ENCODE results near the gene MPPE1. TPM values are rescaled to one million over a fixed set of nuclear protein-coding genes. Genes with fewer than 3 reads are reported as not detected.

Gene MPPE1, protein sequence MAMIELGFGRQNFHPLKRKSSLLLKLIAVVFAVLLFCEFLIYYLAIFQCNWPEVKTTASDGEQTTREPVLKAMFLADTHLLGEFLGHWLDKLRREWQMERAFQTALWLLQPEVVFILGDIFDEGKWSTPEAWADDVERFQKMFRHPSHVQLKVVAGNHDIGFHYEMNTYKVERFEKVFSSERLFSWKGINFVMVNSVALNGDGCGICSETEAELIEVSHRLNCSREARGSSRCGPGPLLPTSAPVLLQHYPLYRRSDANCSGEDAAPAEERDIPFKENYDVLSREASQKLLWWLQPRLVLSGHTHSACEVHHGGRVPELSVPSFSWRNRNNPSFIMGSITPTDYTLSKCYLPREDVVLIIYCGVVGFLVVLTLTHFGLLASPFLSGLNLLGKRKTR
- 56.6 and 57.9 TPM in 2 replicates for total RNA-seq

DNA sequence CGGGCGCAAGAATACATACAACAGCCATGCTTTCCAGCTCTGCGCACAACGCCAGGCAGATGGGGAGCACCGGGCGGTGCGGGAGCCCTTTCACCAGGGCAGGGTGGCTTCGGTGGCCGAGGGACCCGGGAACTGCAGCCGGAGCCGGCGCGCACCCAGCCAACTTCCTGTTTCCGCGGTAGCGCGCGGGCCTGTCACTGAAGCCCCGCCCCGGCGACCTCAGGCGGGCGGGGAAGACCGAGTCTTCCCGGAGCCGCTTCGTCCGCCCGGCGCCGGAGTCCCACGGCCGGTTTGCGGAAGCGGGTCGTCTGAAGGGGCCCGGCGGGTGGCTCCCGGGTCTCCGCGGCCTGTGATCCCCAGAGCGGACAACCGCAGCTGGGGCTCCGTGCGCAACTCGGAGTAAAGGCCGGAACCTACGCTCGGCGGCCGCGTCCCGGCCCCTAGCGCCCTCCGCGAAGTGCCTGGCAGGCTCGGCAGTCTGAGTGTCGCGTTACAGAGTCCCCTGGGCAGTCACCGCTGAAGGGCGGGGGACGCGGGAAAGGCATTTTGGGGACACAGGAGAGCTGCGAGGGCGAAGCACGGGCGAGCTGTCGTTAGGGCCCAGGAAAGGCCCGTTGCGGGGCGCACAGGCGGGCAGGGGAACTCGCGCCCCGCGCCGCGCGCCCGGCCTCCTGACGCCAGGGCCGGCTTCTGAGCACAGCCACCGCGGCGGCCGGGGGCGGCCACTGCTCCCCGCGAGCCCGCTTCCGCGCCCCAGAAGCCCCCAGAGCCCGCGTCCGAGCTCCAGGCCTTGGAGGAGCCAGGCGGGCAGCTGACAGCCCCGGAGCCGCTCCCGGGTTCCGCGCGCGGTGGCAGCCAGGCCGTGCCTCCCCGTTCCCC, at the start of gene MPPE1:
Gene MPPE1 (minus strand): TSS at position 136 of the 879 bp plus-strand sequence. CDS start 11,053 bp downstream, outside the sequence.
- intact Hi-C loops (cut with micrococcal nuclease) = loop anchor here (1.0 to 5.0 kb wide), 11 partner anchors 30 to 1996 kb away; partner anchors contain the start of genes AFG3L2, CEP192, CEP76 and CHMP1B

DNA sequence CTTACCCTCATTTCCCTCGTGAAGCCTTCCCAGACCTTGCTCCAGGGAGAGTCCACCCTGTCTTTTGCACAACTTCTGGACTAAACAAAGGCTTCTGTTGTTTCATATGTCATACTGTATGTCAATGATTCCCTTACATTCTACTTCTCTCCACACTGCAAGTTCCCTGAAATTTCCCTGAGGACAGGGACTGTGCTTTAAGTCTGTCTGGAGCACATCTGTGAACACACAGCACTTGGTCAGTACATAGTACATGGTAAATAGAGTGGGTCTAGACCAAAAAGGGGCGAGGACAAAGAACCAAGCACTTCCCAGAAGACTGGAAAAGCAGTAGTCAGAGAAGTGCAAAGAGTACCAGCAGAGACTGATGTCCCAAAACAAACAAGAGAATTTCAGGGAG, 49.5 kb upstream of the MPPE1 start:
- intact Hi-C loops (cut with micrococcal nuclease) = no loop called here

DNA sequence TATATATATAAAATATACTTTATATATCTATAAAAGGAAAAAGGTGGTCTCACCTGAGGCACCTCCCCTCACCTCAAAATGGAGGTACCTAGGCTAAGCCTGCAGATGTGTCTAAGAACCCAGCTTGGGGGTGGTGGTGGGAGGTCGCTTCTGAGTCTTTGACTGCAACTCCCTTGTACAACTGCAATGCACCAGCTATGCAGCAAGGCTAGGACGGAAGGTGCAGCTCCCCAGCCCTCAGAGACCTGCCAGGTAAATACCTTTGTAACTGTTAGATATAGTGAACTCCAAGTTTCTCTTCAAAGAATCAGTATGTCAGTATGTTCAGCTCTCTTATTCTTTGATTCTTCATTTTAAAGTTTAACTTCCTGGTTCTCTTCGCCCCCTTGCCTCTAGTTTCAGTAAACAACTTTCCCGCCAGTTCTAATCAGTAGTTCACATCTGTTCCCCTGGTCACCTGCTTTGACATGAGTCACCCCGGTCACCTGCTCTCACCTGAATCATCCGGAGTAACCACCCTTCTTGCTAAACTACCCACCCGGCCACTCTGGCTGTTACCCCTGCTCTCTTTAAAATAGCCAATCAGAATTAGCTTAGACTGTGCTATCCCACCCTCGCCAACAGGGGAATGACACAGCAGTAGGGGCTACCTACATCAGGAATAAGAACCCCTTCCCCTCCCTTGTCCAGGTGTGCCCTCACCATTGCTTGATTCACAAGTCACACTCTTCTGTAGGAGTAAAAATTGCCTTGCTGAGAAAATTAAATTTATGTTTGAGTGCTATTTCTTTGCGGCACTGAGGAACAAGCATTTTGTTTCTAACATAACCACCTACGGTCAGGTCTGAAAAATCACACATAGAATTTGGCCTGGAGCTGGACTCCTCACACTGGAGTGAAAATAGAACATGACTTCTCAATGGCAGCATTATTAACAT, 48.5 kb upstream of the MPPE1 start:
- intact Hi-C loops (cut with micrococcal nuclease) = no loop called here

DNA sequence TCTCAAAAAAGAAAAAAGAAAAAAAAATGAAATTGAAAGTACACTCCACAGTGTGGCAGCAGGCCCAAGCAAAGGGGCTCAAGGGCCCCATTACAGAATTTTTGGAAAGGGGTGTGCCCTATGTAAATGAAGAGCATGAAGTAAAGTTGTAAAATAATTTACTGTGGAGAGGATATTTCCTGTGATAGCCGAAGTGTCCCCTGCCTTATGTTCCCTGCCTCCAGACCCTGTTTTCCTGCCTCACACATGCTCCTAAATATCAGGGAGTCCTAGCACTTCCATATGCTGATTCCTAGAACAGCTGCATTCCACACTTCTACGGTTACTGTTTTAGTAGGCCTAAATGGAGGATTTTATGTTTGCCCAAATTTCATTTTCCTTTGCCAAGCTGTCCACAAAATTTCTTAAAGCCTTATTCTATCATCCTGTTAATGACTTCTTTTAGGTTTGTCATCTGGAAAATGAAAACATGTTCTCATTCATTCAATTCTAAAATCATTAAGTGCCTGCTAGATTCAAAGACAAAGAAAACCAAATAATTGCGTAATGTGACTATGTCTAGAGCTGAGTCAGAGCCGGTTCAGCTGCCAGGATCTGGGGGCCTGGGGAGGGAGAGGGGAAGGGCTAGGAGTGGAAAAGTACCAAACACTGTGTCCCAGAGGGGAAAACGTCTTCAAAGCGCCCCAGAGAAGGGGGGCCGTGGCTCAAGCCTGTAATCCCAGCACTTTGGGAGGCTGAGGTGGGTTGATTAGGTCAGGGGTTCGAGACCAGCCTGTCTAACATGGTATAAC, 47.3 kb upstream of the MPPE1 start:
- intact Hi-C loops (cut with micrococcal nuclease) = no loop called here

DNA sequence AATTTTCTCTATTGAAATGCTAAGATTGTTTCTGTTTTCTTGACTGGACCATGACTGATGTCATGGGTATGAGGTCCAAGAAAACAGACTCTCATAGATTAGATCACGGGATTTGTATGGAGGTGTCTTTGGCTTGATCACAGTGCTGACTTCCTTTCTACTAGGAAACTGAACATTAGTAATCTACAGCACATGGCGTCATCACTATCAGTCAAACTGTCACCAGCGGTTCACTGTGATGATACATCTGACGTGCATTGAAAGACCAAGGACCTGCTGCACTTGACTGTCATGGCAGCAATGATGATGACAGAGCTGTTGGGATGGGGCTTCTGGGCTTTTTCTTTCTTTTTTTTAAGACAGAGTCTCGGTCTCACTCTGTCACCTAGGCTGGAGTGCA, 45.0 kb upstream of the MPPE1 start:
- intact Hi-C loops (cut with micrococcal nuclease) = no loop called here

DNA sequence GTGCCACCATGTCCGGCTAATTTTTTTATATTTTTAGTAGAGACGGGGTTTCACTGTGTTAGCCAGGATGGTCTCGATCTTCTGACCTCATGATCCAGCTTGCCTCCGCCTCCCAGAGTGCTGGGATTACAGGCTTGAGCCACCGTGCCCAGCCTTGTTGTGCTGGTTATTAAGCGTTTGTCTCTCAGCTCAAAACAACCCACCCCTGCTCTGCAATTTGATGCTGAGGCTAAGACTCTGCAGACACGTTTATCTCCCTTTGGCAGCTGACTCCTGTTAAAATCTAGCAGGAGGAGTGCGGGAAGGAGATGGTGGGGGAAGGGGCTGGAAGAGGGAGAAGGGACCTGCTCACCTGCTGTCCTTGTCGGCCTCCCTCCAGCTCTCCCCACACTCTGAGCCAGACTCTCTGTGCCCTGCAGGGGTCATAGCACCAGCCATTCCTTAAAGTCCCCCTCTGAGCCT, 43.3 kb upstream of the MPPE1 start:
- intact Hi-C loops (cut with micrococcal nuclease) = no loop called here

DNA sequence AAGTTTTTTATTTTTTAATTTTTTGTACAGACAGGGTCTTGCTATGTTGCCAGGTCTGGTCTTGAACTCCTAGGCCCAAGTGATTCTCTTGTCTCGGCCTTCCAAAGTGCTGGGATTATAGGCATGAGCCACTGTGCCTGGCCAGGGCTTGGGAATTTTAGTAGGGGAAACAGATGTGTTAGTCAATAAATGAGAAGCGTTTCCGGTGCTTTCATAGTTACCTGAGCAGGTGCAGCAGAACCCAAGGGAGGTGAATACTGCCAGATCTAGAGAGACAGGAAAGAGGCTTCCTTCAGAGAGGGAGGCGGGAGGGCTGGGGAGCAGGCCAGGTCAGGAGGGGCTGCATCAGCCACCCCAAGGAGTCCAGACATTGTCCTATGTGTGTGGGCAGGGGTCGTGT, 42.7 kb upstream of the MPPE1 start:
- intact Hi-C loops (cut with micrococcal nuclease) = no loop called here

DNA sequence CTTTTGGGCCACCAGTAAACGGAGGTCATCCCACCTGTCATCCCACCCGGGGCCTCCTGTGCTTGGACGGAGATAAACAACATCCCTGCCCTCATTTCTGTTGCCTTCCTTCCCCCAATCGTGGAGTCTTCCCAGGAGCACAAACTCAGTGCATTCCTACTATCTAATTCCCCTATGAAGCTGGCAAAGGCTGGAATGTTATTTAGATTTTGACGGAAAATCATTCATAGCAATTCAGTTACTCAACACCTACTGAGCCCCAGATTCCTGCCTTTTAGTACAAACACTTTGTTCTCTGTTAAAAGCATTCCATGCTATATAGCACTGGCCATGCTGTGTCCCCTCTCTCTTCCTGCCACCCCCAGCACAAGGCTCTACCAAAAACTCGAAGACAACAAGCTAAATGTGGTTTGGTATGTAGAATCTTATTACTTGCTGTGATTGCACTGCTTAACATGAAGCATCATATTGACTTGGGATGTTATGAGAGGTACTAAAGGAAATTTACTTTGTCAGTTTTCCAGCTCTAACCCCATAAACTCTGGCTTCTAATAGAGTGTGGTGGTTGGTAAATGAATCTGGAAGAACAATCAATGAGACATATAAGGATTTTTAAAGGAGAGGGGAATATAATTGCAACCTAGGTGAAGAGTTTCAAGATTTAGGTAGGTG, 40.9 kb upstream of the MPPE1 start:
- intact Hi-C loops (cut with micrococcal nuclease) = no loop called here

DNA sequence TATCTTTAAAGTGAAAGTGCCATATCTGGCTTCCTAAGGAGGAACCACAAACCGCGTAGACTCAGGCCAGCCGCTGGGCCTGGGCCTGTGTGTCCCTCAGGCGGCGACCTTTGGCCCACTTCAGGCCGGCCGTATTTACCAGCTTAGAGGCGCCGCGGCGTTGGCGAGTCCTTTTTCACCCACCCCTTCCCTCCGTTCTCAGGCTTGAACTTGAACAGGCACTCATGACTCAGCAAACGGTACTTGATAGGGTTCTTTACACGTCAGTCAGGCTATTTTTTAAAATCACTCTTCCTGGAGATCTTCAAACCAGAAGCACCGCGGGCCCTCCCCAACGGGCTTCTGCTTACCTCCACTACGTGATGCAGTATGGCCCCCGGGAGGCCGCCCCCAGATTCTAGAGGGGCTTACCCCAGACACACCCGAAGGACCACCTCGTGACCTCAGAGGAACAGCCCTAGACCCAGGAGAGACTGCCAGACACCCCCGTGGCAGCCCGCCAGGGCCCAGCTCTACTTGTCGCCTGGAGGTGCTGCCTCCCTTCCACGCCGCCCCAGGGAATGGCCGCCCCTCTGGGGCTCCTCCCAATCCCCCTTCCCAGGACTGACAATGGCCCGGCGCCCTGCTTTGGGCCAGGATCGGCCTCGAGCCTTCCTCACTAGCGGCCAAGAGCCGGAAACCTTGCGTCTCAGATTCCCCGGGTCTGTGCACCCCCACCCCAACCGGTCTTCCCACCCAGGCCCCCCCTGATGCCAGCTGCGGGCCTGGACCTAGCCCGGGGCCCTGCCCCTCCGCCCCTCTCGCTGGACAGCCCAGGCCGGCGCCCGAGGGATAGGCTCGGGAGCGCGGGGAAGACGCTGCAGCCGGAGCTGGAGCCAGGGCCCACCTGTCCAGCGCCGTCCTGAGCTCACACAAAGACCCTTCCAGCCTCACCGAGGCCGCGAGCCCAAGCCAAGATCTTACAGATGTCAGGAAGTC, 39.4 kb upstream of the MPPE1 start:
- intact Hi-C loops (cut with micrococcal nuclease) = loop anchor here (1.0 to 2.0 kb wide), 6 partner anchors 9 to 96 kb away; partner anchors contain the start of genes CHMP1B and MPPE1

DNA sequence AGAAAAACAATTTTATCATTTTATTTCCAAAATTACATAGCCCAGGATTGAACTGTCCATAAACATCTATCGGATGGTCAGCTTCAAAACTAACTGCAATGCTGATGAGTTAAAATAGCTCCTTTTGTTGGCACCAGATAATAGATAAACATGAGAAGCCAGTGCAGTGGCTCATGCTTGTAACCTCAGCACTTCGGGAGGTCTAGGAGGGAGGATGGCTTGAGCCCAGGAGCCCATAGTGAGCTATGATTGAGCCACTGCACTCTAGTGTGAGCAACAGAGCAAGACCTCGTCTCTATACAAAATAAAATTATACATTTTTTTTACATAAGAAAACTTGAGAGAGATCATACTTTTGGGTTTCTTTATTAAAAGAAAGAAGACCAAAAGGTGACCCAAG, 38.6 kb upstream of the MPPE1 start:
- intact Hi-C loops (cut with micrococcal nuclease) = loop anchor here (1.0 to 2.0 kb wide), 6 partner anchors 8 to 95 kb away; partner anchors contain the start of genes CHMP1B and MPPE1

DNA sequence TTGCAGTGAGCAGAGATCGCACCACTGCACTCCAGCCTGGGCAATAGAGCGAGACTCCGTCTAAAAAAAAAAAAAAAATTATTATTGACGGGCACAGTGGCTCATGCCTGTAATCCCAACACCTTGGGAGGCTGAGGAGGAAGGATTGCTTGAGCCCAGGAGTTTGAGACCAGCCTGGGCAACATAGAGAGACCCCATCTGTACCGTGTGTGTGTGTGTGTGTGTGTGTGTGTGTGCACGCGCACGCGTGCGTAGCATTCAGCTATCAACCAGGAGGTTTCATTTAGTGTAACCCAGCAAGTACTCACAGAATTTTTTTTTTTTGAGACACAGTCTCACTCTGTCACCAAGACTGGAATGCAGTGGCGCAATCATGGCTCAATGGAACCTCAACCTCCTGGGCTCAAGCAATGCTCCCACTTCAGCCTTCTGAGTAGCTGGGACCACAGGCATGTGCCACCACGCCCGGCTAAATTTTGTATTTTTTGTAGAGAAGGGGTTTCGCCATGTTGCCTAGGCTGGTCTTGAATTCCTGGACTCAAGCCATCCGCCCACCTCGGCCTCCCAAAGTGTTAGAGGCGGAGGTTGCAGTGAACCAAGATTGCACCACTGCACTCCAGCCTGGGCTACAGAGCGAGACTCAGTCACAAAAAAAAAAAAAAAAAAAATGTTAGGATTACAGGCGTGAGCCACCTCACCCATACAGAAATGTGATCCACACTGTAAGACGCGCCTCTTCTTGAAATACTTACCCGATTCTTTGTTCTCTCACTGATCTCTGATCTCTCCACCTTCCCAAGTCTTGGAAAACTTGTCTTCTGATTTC, 37.9 kb upstream of the MPPE1 start:
- intact Hi-C loops (cut with micrococcal nuclease) = loop anchor here (2.0 kb wide), 2 partner anchors 49 to 93 kb away; no protein-coding TSS in a partner anchor

DNA sequence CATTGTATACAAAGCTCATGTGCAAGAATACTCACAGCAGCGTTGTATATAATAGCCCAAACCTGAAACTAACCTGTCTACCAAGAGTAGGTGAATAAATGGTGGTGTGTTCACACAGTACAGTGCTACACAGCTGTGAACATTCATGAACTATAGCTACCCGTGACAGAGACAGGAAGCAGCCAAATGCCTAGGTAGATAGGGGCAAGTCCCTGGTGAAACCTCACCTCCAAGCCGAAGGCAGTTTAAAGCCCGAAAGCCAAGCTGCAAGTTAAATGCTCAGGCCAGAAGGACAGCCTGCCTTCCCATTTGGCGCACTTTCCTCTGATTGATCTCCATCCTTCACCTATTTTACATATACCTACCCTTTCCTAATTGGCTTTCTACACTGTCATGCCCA, 36.7 kb upstream of the MPPE1 start:
- intact Hi-C loops (cut with micrococcal nuclease) = no loop called here

DNA sequence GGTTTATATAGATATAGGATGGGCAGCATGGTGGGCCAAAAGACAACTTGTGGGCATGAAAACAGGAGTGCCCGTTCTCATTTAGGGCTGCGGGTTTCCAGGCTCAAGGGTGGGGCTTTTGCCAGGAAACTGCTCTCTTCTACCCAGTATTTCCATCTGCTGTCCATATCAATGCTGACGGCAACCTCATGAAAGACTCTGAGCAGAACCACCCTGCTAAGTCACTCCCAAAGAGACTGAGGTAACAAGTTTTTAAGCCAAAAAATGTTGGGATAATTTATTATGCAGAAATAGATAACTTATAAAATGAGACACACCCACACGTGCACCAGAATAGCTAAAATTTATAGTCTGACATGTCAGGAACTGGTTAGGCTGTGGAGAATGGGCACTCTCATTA, 36.1 kb upstream of the MPPE1 start:
- intact Hi-C loops (cut with micrococcal nuclease) = no loop called here

DNA sequence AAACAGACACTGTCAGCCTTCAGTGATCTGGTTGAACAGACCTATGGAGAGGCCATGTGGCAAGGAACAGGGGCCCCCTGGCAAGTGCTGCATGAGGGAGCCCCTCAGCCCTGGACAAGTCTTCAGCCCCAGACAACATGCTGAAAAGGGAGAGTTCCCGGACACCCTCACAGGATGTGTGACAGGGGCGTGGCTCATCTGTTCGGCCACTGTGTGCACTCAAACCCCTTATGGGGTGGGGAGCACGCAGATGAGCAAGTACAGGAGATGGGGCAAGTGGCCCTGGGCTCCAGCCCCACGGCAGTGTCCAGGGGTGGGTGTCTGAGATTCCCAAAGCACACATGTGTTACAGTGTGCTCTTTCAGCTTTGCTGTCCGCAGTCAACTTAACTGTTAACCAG, 35.4 kb upstream of the MPPE1 start:
- intact Hi-C loops (cut with micrococcal nuclease) = no loop called here

DNA sequence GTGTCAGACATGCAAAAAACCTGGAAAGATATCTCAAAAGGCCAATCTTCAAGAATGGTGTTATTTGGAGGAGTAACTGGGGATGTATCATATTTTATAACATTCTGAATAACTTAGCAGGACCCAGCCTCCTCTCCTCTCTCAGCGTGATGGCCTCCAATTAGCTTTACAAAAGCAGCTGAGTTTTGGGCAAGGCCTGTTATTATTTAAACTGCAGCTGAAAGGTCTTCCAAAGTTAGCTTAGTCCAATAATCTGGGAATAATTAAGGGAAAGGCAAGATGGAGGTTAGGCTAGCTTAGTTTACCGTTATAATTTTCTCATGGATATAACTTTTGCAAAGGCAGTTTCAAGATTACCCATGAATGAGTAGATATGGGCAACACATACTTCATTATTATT, 32.8 kb upstream of the MPPE1 start:
- intact Hi-C loops (cut with micrococcal nuclease) = no loop called here

DNA sequence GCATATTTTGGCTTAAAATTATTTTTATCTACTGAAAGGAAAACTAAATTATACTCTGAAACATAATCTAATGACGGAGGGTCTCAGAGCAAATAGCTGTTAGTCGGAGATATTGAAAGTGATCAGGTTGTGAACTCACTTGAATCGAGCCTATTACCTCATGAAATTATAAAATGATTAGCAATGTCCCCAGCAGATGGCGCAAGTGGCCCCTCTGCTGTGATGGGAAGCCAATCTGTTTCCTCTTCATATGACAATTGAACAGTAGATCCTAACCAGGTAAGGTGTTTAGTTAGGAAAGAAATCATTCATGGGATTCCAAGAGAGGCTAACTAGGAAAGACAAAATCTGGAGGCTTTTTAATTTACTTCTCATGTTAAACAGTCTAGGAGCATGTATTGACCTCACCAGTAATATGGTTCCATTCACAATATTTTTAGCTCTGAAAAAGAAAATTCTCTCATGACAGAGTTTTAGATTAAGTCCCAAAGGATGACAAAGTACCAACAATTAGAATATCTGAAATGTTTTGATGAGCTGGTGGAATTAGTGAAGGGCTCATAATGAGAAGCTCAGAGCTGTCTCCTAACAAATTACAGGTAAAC, 29.9 kb upstream of the MPPE1 start:
- intact Hi-C loops (cut with micrococcal nuclease) = loop anchor here (1.0 to 2.0 kb wide), 7 partner anchors 9 to 299 kb away; partner anchors contain the start of gene MPPE1

DNA sequence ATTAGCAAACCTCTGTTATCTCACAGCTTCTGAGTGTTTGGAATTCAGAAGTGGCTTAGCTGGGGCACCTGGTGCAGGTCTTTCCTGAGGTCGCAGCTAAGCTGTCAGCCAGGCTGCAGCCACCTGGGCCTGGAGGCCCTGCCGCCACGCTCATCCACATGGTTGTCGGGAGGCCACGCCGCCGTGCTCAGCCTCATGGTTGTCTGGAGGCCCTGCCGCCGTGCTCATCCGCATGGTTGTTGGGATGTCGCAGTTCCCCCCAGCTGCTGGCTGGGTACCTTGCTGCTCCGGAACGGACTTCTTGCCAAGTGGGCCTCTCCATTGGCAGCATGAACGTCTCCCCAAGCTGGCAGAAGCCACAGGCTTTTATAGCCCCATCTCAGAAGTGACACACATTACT, 24.3 kb upstream of the MPPE1 start:
- intact Hi-C loops (cut with micrococcal nuclease) = no loop called here
